ENCODE data around the gene KLHDC9.
"Not testable (repeated sequence)": the region's sequence is repeated elsewhere in the genome, so short reads cannot be mapped to it uniquely, and the experiment has no call there.

KLHDC9 gene, protein sequence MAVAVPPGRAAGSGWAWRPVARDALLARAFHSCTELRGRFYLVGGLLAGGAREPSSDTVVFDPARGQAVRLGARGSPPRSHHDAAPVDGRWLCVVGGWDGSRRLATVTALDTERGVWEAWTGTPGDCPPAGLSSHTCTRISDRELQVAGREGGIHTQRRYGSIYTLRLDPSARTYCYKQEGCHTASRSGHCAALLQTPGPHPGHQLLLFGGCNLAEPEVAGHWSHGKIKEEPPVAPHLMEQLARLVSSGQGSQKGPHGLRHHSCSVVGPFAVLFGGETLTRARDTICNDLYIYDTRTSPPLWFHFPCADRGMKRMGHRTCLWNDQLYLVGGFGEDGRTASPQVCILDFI

DNA sequence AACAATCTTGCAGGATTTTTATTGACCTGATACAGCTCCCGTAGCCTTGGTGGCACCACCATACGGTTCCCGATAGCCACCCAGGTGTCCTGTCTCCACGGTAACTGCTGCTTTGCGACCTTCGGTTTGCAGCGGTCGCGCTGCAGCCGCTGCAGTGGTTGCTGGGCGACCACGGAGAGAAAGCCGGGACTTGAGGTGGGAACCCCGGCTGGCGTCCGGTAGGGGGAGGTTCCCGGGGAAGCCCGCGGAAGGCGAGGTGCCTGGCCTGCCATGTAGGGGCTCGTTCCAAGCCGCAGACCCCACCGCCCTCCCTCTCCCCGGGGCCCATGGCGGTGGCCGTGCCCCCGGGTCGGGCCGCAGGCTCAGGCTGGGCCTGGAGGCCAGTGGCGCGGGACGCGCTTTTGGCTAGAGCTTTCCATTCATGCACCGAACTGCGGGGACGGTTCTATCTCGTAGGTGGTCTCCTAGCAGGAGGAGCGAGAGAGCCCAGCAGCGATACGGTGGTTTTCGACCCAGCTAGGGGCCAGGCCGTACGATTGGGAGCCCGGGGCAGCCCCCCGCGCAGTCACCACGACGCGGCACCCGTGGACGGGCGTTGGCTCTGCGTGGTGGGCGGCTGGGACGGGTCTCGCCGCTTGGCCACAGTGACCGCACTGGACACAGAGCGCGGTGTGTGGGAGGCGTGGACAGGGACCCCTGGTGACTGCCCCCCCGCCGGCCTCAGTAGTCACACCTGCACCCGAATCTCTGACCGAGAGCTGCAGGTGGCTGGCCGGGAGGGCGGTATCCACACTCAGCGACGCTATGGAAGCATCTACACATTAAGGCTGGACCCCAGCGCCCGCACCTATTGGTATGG is at the start of gene KLHDC9:
KLHDC9 (plus strand) TSS at position 152 of the 859 bp plus-strand sequence; CDS start at position 327, 175 bp downstream.
- DNase-seq (ENCODE audit: low read depth): peak; percentile 74

DNA sequence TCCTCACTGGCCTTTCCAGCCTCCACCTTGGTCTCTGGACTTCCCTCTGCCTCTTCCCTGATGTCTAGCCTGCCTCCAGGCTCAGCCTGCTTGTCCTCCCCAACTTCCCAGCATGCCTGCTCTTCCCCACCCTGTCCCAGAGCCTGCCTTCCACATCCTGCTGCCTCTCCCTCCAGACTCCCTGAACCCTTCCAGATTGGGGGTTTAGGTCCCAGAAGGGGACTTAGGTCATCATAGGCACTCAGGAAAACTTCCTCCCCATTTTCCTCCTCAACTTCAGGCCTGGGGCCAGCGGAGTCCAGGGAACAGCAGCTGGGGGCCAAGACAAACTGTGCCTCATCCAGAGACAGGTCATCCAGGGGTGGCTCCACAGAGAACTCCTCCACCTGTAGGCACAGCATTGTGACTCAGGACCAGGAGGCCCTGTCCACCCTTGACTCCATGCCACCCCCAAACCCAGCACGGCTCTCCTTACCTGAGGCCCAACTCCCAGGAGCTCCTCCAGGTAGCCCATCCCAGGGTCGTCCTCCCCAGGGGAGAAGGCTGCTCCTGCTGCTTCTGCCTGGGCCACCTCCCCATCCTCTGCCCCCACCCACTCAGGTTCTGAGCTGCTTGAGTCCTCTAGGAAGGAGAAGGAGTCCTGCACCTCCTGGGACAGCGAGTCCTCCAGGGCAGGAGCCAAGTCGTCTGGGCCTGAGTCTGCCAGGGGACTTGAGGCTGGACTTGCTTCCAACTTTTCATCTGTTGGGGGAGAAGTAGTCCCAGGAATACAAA is 49.0 kb upstream of the KLHDC9 start:
- DNase-seq (ENCODE audit: low read depth): no peak

DNA sequence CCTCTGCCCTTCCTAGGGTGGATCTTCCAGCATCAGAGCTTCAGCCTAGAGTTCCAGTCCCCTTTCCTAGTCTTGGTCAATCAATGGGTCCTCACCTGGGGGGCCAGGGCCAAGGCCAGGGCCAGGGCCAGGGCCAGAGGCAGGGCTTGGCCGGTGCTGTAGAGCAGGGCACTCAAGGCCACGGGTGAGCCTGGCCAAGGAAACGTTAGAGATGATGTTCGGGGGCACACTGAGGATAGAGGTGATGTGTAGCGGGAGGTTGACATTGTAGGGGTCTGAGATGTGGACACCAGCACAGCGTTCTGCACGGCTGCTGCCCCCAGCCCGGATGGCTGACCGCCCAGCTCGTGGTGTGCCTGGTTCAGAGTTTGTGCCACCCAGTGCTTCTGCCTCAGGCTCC is 46.9 kb upstream of the KLHDC9 start:
- no peak for DNase-seq (ENCODE audit: low read depth)

DNA sequence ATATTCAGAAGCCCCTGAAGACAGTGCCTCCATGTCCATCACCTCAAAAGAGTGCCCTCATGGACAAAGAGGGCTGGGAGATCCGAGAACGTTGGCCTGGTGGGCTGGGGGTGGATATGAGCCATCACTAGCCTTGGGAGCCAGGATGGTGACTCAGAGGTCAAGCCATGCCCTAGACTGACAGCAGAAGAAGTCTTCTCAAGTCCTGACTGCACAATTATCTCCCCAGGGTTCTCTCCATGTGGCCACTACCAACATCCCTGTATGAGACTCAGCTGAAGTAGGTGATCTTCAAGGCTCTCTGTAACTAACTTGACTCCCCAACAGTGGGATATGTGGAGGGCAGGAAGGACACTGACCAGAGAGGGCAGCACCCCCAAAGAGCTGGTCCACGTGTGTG is 45.3 kb upstream of the KLHDC9 start:
- no peak for DNase-seq (ENCODE audit: low read depth)

DNA sequence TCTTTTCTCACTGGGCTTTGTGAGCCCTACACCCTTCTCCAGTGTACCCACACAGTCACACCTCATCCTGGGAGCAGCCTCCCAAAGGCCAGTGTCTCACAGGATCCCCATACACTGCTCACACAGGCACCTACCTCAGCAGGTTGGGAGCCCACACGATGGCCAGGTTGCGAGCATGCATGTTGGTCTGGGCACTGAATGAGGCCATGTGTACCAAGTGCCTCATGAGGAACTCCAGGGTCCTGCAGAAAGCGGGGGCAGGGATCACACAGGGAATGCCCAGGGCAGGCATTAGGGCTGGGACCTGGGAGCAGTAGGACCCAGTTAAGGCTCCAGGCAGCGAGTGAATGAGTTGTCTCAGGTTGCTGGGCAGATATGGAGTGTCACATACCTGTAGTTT is 43.9 kb upstream of the KLHDC9 start:
- no peak for DNase-seq (ENCODE audit: low read depth)

DNA sequence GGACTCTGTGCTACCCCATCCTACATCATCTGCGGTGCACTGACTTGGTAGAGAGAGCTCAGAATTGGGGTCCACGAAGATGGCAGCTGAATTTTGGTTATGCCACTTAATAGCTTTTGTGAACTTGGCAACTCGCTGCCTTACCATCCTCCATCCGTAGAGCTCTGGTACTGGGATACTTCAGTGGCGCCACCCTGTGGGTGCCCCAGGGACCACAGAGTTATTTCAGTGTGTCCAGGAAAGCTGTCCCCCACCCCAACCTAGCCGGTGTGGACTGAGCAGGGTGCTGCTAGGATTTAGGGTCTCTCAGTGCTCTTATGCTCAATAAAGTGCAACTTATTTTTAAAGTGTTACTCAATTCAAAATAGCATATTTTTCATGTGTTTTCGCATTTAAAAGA is 43.4 kb upstream of the KLHDC9 start:
- no peak for DNase-seq (ENCODE audit: low read depth)

DNA sequence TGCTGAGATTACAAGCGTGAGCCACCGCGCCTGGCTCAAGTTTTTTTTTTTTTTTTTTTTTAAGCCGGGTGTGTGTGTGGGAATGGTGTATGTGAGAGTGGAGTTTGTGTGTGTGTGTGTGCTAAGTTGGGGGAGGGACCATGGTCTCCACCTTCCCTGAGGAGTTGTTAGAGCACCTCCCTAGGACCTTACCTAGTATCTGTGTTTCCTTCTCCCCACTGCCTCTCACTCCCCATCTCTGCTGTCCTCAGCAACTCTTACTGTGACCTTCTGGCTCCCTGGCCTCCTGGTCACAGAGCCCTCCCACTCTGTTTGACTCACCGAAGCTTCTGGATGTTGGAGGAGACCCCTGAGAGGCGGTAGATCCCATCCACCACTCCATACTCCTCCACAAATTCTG is 38.9 kb upstream of the KLHDC9 start:
- no peak for DNase-seq (ENCODE audit: low read depth)

DNA sequence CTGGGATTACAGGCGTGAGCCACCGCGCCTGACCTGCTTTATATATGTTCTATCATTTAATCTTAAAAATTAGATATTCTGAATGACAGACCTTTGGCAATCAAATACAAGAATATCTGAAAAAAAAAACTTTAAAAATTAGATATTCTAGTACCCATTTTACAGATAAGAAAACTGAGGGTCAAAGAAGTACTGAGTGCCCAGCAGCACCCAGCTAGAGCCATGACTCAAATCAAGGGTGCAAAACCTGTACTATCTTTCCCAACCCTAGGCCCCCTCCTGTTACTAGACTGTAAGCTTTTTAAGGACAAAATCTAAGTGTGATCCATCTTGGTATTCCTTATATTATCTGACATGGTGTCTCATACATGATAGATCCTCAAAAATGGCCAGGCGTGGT is 36.7 kb upstream of the KLHDC9 start:
- no peak for DNase-seq (ENCODE audit: low read depth)

DNA sequence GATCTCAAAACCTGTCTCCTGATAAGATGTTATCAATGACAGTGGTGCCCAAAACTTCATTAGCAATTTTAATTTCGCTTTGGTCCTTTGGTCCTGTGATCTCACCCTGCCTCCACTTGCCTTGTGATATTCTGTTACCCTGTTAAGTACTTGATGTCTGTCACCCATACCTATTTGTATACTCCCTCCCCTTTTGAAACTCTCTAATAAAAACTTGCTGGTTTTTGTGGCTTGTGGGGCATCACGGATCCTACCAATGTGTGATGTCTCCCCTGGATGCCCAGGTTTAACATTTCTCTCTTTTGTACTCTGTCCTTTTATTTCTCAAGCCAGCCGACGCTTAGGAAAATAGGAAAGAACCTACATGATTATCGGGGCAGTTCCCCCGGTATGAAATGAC is 34.2 kb upstream of the KLHDC9 start:
- not testable (repeated sequence) for DNase-seq (ENCODE audit: low read depth)

DNA sequence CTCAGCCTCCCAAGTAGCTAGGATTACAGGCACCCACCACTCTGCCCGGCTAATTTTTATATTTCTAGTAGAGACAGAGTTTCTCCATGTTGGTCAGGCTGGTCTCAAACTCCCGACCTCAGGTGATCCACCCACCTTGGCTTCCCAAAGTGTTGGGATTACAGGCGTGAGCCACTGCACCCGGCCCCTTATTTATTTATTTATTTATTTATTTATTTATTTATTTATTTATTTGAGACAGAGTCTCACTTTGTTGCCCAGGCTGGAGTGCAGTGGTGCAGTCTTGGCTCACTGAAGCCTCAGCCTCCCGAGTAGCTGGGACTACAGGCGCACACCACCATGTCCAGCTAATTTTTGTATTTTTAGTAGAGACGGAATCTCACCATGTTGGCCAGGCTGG is 32.5 kb upstream of the KLHDC9 start:
- not testable (repeated sequence) for DNase-seq (ENCODE audit: low read depth)

DNA sequence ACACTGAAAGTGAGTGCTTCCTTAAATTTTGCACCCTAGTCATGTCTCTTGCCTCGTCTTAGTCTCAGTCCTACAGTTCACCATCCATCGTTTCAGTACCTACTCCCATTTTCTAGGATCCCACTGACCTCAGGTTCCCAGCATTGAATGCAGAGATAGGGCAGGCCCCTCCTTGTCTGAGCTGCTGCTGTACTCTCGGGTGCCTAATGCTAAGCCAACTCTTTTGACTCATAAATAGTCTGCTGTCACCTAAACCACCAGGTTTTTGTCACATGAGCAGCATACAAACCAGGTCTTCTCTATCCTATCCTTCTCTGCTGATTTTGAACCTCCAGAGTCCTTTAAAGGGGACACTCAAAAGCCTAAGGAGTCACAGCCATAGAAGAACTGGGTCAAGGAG is 31.5 kb upstream of the KLHDC9 start:
- DNase-seq (ENCODE audit: low read depth): no peak

DNA sequence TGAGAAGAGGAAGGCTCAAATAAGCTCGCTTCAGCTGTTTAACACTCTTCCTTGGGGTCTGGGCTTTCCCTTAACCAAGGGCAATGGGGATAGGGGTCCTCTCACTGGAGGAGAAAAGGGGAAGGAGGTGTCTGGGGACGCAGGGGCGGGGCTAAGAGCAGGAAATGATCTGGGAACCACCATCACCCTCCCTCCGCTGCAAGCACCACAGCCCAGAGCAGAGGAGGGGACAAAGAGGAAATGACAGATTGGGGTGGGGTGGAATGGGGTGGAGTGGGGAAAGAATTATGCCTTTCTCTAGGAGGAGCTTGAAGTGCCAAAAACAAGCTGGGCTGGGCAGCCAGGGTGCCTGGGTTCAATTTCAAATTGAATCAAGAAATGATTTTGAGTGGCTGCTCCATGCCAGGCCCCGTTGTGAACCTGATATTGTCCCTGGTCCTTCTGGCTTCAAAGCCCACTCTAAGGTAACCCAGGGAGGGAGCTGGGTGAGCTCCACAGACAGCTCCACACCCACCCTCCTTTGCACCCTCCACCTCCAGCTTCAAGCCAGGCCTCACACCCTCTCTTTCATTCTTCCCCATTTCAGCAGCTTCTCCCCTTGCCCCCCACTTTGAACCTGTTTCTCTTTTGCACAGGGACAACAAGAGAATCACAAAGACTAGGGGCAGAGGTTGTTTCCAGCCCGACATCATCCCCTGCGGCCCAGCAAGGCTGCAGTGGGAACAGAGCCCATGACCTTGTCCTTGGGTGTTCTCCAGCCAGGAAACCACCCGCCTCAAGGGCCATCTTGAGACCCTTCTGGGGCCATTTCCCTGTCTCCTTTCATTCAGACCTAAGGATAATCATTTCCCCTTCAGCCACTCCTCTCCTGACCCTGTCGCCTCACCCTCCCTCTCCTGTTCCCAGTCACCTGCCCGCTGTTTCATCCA is 29.6 kb upstream of the KLHDC9 start:
- peak; percentile 76 for DNase-seq (ENCODE audit: low read depth)

DNA sequence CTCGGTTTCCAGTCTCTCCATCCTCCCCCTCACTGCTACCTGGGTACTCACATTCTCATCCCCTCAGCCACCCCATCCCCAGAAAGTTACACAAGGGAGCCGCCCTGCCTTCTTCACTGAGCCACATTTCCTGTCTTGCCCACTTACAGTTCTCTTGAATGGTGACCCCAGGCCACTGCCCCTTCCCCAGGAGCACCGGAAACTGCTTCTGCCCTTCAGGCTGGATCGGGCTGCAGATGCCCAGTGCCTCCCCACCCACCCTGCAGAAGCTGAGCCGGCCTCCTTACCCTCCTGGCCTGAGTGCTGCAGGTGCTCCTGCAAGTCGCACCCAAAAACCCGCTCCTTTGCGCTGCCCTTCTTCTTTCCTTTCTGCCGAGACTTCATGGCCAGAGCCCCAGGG is 28.9 kb upstream of the KLHDC9 start:
- no peak for DNase-seq (ENCODE audit: low read depth)

DNA sequence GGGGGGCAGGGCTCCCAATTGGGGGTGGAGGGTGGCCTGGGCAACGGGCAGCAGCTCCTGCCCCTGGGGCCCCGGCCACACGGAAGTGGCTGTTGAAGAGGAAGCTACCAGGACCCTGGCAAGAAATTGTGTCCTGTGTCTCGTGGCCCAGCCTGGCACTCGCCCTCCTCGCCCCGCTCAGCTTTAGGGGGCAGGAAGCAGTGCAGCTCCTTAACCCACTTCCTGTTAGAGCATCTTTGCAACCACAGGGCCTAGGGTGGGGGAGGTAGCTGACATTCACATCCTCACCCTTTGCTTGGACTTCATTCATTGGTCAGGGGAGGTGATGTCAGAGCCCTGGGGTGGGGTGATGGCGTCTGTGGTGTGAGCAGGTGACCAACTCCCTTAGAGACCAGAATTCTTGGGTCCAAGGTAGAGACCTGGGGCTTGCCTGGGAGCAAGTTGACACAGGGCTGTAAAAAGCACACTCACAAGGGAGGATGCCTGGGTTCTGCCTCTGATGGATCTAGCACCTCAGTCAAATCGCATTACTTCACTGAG is 28.4 kb upstream of the KLHDC9 start, which contains the start of gene ARHGAP30:
ARHGAP30 (minus strand) TSS at position 161 of the 540 bp plus-strand sequence. CDS start 267 bp downstream, outside the sequence.
- peak; percentile 76 for DNase-seq (ENCODE audit: low read depth)

DNA sequence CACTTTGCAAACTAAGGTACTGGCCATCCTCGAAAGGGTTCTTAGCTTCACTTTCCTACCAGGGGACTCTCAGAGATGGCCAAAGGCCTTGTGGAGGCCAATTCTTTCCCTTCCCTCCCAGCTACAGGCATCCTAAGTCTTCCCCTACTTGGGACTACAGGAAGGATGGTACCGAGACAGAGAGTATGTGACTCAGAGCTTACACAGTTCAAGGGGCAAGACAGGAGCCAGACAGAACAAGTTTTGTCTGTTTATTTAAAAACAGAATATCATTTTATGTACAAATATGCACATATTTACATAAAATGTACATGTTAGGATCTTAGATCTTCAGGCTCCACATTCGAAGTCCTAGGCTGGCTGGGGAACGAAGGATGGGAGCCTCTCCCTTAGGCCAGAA is 27.4 kb upstream of the KLHDC9 start:
- DNase-seq (ENCODE audit: low read depth): no peak

DNA sequence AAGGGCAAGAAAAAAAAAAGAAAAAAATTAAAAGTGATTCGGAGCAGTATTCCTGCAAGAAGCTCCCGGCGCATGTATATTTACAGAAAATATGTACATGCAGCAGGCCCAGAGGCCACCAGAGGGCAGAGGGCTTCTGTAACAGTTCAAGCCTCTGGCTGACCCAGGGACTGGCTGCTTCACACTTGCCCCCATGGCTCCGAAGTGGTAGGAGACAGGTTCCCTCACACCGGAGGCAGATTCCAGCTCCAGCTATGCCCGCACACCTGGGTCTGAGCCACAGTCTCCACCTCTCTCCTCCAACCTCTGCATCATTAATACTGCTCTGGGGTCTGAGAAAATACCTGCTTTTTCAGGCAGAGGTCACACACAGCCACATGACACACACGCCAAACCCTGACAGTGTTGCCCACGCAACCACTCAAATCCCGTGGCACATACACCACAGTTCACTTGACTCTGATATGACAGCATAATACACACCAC is 26.2 kb upstream of the KLHDC9 start:
- no peak for DNase-seq (ENCODE audit: low read depth)

DNA sequence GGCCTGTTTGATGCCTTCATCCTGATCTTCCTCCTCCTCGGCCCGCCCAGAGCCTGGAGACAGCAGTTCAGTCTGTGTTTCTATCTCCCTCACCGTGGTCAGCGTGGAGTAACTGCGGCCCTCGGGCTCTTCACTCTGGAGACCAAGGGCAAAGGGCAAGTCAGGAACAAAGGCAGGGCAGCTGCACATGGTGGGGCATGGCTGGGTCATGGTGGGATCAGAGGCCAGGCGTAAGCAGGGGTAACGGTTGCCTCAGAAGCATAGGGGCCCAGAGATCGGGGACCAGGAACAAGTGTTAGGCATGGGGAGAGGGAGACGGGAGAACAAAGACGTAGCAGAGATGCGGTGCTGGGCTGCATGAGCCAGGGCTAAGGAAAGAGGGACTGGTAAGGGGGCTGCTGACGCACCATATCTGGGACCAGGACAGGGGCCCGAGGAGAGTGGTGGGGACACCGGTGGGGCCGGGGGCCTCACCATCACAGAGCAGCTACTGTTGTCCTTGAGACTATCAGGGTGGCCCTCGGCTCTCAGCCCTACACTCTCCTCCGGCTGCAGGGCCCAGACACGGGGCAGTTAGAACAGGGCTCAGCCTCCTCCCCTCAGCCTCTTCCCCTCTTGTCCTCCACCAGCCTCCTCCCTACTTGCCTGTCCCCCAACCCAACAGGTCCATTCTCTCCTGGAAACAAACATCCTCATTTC is 25.3 kb upstream of the KLHDC9 start:
- DNase-seq (ENCODE audit: low read depth): no peak

DNA sequence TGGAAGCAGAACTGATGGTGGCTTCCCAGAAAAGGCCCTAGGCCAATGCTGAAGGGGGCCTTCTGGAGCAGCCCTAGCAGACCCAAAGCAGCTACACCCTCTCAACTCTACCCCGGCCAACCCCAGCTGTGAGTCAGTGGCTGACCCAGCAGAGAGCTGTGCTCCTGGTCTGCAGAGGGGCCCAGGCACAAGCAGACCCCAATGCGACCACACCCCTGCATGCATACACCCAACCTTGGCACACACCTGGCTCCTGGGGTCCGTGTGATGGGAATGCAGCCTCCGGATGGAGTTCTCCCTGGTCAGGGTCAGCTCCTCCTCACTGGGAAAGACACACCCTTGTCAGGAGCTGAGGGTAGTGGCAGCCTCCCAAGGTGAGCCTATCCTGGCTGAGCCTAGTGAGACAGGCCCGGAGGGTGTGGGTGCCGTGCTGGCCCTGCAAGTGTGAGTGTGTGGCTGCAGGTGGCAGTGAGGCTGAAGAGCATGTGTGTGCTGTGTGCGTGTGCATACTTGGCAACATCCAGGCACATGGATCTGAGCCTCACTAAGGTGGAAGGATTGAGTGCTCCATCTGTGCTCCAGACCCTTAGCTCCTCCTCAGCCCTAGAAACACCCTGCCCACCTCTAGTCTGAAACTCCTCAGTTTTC is 24.6 kb upstream of the KLHDC9 start:
- DNase-seq (ENCODE audit: low read depth): no peak

DNA sequence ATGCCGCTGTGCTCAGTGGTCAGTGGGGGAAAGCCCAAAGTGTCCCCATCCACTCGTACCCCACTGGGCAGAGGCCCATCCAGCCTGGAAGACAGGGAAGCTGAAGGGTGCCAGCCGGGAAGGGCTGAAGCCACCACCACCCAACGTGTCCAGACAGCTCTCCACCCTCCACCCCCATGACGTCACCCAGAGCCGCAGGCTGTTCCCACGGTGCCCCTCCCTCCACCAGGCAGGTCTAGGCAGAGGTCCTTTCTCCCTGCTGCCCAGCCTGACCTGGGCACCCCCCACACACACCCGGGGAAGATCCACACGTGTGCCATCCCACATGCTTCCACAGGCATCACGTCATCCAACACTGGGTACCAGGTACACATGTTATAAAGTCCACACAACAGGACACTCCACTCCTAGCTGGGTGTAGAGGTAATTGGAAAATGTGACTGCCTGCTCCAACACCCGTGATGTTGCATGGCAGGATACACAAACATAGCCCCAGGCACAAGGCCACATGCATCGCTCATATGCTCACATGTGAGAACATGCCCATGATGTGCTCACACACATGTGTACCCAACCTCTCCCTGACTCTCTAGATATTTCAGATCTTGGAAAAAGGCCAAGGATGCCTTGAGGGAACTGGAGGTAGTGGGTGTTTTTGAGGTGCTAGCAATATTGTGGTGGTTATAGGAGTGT is 23.3 kb upstream of the KLHDC9 start:
- no peak for DNase-seq (ENCODE audit: low read depth)

Measured in activated T-cell treated with anti-CD3 and anti-CD28 coated beads for 48 hours (primary cell).